Measurements from ENCODE around the gene ADGRF4. TPM values are rescaled to one million over a fixed set of nuclear protein-coding genes. Genes with fewer than 3 reads are reported as not detected.

ADGRF4 gene
- total RNA-seq, 3 donors from 2014 or later (not counting 1 experiment from before 2014, with no cell fraction given): not detected

DNA sequence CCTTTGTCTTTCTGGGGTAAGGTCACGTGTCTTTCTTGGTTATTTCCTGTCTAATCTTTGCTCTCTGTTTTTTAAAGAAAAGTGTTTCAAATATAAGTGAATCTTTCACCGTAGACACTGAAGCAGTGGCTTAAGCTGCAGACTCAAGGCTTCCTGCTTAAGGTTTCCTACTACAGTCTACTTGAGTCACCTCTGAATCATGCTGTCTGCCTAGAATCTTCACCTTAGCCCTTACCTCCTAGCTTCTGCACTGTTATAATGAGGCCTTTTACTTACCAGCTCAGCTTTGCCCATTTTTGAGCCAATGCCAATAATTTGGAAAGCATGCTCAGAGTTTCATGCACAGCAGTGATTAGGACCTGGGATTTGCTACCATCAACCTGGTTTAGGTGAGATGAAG, 30.6 kb downstream of the ADGRF4 start:
- Histone ChIP-seq H3K27me3 (ENCODE audit: control insufficient read depth, insufficient read depth, low read length) (no peaks in the 10 kb centered on the region), H3K4me1 (ENCODE audit: control insufficient read depth, insufficient read depth, low read length) (no peaks in the 10 kb centered on the region), H3K9me3 (ENCODE audit: control insufficient read depth, insufficient read depth, low read length) (no peaks in the 10 kb centered on the region), H3K27ac (ENCODE audit: low read length) (no peak overlapping the region), H3K36me3 (ENCODE audit: control insufficient read depth, insufficient read depth, low read length) (no peaks in the 10 kb centered on the region), H3K4me3 (ENCODE audit: low read length) (no peak overlapping the region)
- no peak for ATAC-seq
- intact Hi-C loops (cut with micrococcal nuclease): no loop called here
- no peak overlapping the region for H3K27ac Mint-ChIP-seq
- H3K4me1 Mint-ChIP-seq: no peaks in the 10 kb centered on the region
- WGBS (ENCODE audit: insufficient coverage): 15% methylated on average over 2 of the region's 2 CpGs
- H3K27me3 Mint-ChIP-seq (ENCODE audit: low read depth in 2 of 2): no peaks in the 10 kb centered on the region
- DNase-seq: no peak
- no peak overlapping the region for H3K4me3 Mint-ChIP-seq
- TF ChIP-seq, protein P1, sequence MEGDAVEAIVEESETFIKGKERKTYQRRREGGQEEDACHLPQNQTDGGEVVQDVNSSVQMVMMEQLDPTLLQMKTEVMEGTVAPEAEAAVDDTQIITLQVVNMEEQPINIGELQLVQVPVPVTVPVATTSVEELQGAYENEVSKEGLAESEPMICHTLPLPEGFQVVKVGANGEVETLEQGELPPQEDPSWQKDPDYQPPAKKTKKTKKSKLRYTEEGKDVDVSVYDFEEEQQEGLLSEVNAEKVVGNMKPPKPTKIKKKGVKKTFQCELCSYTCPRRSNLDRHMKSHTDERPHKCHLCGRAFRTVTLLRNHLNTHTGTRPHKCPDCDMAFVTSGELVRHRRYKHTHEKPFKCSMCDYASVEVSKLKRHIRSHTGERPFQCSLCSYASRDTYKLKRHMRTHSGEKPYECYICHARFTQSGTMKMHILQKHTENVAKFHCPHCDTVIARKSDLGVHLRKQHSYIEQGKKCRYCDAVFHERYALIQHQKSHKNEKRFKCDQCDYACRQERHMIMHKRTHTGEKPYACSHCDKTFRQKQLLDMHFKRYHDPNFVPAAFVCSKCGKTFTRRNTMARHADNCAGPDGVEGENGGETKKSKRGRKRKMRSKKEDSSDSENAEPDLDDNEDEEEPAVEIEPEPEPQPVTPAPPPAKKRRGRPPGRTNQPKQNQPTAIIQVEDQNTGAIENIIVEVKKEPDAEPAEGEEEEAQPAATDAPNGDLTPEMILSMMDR (IDR thresholded peaks at IDR 0.05): no peak
- H3K9me3 Mint-ChIP-seq: no peaks in the 10 kb centered on the region
- H3K36me3 Mint-ChIP-seq: no peaks in the 10 kb centered on the region

DNA sequence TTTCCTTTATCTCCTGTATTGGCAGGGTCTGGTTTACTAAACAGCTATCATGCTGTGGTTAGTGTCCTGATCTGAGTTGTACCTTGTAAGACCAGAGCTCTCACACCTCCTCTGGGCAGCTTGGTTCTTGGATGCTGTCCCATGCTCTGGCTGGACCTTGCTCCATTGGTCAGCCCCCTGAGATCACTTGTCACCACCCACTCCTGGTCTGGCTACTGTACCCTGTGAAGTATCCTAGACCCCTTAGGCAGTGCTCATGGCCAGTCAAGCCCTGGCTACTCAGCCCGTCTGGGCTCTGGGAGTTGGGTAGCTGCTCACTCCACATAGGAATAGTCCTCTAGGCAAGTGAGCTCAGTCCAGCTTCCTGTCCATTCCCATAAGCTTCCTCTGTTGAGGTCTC, 31.1 kb downstream of the ADGRF4 start:
- ATAC-seq (no peak), DNase-seq (no peak)
- Histone ChIP-seq H3K4me1 (ENCODE audit: control insufficient read depth, insufficient read depth, low read length) (no peaks in the 10 kb centered on the region), H3K9me3 (ENCODE audit: control insufficient read depth, insufficient read depth, low read length) (no peaks in the 10 kb centered on the region), H3K4me3 (ENCODE audit: low read length) (no peak overlapping the region), H3K27me3 (ENCODE audit: control insufficient read depth, insufficient read depth, low read length) (no peaks in the 10 kb centered on the region), H3K36me3 (ENCODE audit: control insufficient read depth, insufficient read depth, low read length) (no peaks in the 10 kb centered on the region), H3K27ac (ENCODE audit: low read length) (no peak overlapping the region)
- TF ChIP-seq, protein P1 (IDR thresholded peaks at IDR 0.05): no peak
- no peaks in the 10 kb centered on the region for H3K4me1 Mint-ChIP-seq
- H3K27ac Mint-ChIP-seq: no peak overlapping the region
- H3K27me3 Mint-ChIP-seq (ENCODE audit: low read depth in 2 of 2): no peaks in the 10 kb centered on the region
- WGBS (ENCODE audit: insufficient coverage): 92% methylated on average over 1 of the region's 1 CpG
- no peaks in the 10 kb centered on the region for H3K36me3 Mint-ChIP-seq
- intact Hi-C loops (cut with micrococcal nuclease): no loop called here
- no peaks in the 10 kb centered on the region for H3K9me3 Mint-ChIP-seq
- no peak overlapping the region for H3K4me3 Mint-ChIP-seq

DNA sequence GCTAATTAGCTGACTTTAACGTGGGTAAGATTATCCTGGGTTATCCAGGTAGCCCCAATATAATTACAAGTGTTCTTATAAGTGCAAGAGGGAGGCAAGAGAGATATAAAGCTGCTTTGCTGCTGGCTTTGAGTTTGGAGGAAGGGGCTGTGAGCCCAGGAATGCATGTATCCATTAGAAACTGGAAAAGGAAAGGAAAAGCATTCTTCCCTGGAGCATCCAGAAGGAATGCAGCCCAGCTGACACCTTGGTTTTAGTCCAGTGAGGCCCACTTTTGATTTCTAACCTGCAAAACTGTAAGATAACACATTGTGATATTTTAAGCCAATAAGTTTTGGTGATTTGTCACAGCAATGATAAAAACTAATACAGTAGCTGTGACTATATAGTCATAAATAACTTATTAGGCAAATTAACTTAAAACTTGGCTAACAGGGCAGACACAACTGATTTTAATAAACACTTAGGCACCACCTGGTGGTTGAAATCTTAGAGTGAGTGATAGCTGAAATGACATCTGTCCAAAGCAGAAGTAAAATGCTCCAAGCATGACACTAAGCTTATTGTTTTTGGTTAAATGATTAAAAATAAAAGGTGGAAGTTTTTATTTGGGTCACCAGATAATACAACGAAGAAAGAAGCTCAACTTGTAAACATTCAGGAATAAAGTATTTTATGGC, 35.6 kb downstream of the ADGRF4 start:
- ATAC-seq (no peak), DNase-seq (peak in 1 of 2 donors; percentile 40)
- Mint-ChIP-seq H3K27ac (no peak overlapping the region), H3K4me1 (no peaks in the 10 kb centered on the region), H3K4me3 (no peak overlapping the region), H3K27me3 (ENCODE audit: low read depth in 2 of 2) (peaks cover 0 to 3% of the 10 kb centered on the region in 2 donors), H3K36me3 (no peaks in the 10 kb centered on the region), H3K9me3 (no peaks in the 10 kb centered on the region)
- Histone ChIP-seq H3K4me3 (ENCODE audit: low read length) (no peak overlapping the region), H3K36me3 (ENCODE audit: control insufficient read depth, insufficient read depth, low read length) (no peaks in the 10 kb centered on the region), H3K27ac (ENCODE audit: low read length) (no peak overlapping the region), H3K27me3 (ENCODE audit: control insufficient read depth, insufficient read depth, low read length) (no peaks in the 10 kb centered on the region), H3K9me3 (ENCODE audit: control insufficient read depth, insufficient read depth, low read length) (no peaks in the 10 kb centered on the region), H3K4me1 (ENCODE audit: control insufficient read depth, insufficient read depth, low read length) (no peaks in the 10 kb centered on the region)
- 46% methylated on average over 2 of the region's 2 CpGs for WGBS (ENCODE audit: insufficient coverage)
- intact Hi-C loops (cut with micrococcal nuclease): loop anchor here (1.0 kb wide), 2 partner anchors 103 to 320 kb away; no protein-coding TSS in a partner anchor
- TF ChIP-seq, protein P1 (IDR thresholded peaks at IDR 0.05): no peak

All from natural killer cell (primary cell).